ENCODE measurements around the gene HABP2.

HABP2 gene

DNA sequence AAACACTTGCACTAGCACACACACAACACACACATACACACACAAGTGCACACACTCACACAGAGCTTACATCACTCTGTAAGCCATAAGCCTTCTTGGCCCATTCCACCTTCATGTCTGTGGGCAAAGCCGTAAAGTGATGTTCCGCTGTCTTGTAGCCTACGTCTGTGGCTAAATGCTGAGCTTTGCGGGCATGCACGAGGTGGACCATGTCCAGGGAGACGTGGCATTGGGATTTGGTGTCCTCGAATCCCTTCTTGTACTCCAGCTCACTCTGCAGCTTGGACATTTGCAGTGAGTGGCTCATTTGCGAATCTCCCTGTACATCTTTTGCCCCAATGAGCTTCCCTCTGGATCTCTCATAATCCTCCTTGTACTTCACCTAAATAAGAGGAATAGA lies 68.9 kb downstream of the HABP2 start:
- ChIA-PET CTCF (interaction anchor here (1.2 kb wide), 1 partner anchor 175 kb away, joined by 3 read pairs; no protein-coding TSS in a partner anchor), POLR2A (interaction anchor here (0.6 kb wide), 1 partner anchor 35 kb away, joined by 4 read pairs; no protein-coding TSS in a partner anchor)
- TF ChIP-seq, protein P1, sequence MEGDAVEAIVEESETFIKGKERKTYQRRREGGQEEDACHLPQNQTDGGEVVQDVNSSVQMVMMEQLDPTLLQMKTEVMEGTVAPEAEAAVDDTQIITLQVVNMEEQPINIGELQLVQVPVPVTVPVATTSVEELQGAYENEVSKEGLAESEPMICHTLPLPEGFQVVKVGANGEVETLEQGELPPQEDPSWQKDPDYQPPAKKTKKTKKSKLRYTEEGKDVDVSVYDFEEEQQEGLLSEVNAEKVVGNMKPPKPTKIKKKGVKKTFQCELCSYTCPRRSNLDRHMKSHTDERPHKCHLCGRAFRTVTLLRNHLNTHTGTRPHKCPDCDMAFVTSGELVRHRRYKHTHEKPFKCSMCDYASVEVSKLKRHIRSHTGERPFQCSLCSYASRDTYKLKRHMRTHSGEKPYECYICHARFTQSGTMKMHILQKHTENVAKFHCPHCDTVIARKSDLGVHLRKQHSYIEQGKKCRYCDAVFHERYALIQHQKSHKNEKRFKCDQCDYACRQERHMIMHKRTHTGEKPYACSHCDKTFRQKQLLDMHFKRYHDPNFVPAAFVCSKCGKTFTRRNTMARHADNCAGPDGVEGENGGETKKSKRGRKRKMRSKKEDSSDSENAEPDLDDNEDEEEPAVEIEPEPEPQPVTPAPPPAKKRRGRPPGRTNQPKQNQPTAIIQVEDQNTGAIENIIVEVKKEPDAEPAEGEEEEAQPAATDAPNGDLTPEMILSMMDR (IDR thresholded peaks at IDR 0.05; ENCODE audit: control extremely low read depth, extremely low read depth, low read depth, missing control alignments): no peak
- DNase-seq (ENCODE audit: extremely low spot score): no peak

DNA sequence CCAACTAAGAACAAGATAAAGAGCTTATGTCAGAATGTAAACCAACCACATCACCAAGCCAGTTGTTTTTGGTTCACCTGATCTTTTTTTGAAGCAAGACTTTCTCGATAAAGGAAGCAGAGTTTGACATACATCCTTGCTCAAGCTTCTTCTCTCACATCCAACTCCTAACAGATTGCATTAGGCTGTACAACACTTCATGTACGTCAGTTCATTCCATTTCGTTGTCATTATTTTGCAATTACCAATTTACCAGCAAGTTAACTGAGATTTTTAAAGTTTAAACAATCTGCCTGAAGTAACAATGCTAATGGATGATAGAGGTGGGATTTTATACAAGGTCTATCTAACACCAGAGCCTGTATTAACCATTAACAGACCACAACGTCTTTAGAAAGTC lies 70.0 kb downstream of the HABP2 start:
- ChIA-PET POLR2A (no interaction called here), CTCF (no interaction called here)
- no peak for DNase-seq (ENCODE audit: extremely low spot score)
- TF ChIP-seq, protein P1 (IDR thresholded peaks at IDR 0.05; ENCODE audit: control extremely low read depth, extremely low read depth, low read depth, missing control alignments): no peak

DNA sequence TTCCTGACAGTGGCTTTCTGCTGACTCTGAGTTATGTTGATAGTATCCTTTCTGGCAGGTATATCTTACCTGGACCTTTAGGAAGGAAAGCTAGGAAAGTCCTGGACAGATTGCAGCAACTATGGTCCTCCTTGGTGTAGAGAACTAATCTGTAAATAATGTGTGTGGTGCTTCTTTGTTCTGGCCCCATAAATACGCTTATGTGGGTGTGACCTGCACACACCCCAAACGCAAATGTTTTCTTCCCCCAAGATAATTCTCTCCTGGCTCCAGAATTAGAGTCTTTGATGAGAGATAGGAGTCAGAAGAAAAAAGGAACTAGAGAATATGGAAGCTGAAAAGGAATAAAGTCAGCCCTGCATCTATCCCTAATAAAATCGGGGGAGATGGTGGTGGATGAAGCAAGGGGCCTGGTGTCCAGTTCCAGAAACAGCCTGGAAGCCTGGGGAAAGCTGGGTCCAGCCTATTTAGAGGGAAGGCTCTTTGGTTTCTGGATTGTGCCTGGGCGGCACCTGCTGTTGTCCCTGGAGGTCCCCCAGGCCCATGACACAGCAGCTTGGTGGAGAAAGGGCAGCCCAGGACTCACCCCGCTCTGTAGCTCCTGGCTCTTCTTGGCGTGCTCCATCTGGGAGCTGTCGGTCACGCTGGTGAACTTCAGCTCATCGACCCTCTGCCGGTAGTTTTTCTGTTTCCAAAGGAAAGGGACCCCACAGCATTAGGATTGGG lies 72.8 kb downstream of the HABP2 start:
- TF ChIP-seq, protein P1 (IDR thresholded peaks at IDR 0.05; ENCODE audit: control extremely low read depth, extremely low read depth, low read depth, missing control alignments): no peak
- ChIA-PET CTCF (interaction anchor here (1.1 kb wide), 1 partner anchor 105 kb away, joined by 3 read pairs; no protein-coding TSS in a partner anchor), POLR2A (no interaction called here)
- DNase-seq (ENCODE audit: extremely low spot score): no peak

DNA sequence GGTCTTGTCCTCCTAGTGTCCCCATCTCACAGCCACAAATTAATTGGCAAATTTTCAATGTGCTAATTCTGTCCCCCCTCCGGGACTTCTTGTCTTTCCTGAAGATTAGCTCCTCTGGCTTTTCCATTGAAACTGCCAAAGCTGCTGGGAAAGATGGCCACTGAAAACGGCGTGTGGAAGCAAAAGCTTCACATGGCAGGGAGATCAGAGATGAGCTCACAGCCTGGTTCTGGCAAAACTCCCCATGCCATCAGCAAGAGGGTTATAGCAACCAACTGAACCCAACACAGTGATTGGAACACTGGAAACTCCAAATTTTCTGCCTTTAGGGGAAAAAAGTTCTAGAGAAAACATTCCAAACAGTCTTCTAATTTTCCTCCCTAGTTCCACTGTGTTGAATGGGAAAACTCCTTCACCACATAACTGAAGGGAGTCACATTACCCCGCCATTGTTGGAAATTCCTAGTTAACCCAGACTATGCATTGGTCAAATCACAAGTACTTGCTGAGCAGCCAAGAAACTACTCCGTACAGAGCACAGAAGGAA lies 74.0 kb downstream of the HABP2 start:
- DNase-seq (ENCODE audit: extremely low spot score): no peak
- TF ChIP-seq, protein P1 (IDR thresholded peaks at IDR 0.05; ENCODE audit: control extremely low read depth, extremely low read depth, low read depth, missing control alignments): no peak
- POLR2A ChIA-PET: no interaction called here
- CTCF ChIA-PET: interaction anchor here (0.7 to 0.9 kb wide), 2 partner anchors 28 to 63 kb away, joined by 3 read pairs; no protein-coding TSS in a partner anchor

DNA sequence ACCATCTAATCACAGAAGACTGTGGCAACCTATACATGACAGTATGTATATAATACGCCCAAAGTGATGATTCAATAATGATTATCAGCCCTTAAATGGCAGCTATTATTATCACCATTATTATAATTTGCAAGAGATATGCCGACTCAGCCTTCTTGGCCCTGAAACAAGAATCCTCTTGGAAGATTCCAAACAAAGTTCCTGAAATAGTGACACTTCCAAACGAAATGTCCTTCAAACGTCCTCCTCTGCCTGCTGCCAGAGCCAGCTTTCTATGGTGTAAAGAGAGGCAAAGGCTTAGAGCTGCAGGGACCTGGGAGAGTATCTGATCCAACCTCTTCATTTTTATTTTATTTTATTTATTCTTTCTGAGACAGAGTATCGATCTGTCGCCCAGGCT lies 75.0 kb downstream of the HABP2 start:
- CTCF ChIA-PET: interaction anchor here (0.7 to 0.9 kb wide), 2 partner anchors 29 to 64 kb away, joined by 3 read pairs; no protein-coding TSS in a partner anchor

DNA sequence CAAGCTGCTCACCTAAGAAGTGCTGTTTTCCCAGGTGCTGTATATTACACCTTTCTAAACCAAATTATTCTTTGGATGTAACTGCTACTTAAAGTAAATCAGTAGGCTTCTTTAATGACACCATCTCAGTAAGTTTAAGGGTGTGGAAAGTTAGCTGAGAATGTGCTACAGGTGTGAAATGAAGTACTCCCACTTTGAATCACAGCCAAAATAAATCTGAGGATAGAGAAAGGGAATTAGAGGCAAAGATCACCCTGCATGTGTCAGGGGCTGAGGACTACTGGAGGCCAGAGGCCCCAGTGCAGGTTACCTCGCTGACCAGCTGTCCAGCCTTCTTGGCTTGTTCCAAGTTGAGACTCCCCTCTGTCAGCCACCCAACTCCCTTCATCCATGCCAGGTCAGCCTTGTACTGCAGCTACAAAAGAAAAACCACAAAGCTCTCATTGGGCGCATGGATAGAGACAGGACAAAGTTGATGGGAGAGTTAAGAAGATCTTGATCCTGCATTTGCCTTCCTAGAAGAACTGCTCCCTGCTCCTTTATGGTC lies 75.8 kb downstream of the HABP2 start:
- CTCF ChIA-PET: interaction anchor here (1.4 kb wide), 1 partner anchor 27 kb away, joined by 3 read pairs; no protein-coding TSS in a partner anchor
- no peak for DNase-seq (ENCODE audit: extremely low spot score)
- TF ChIP-seq, protein P1 (IDR thresholded peaks at IDR 0.05; ENCODE audit: control extremely low read depth, extremely low read depth, low read depth, missing control alignments): no peak
- POLR2A ChIA-PET: no interaction called here

More for the DNA sequence above, 75.0 kb downstream of the HABP2 start:
- DNase-seq (ENCODE audit: extremely low spot score): no peak
- TF ChIP-seq, protein P1 (IDR thresholded peaks at IDR 0.05; ENCODE audit: control extremely low read depth, extremely low read depth, low read depth, missing control alignments): no peak
- POLR2A ChIA-PET: no interaction called here
